ENCODE results near the gene TFB1M.

- TF ChIP-seq CTCF (IDR thresholded peaks at IDR 0.05) (no peak), POLR2A (IDR thresholded peaks at IDR 0.05) (no peak)
Observed at GRCh38 chr6:155330922-155331321, 16.6 kb upstream of the TFB1M start.

Measured in right lobe of liver (tissue), 4 donors.